Measurements from ENCODE around the gene LSS. TPM values are rescaled to one million over a fixed set of nuclear protein-coding genes. Genes with fewer than 3 reads are reported as not detected.

The LSS gene
- total RNA-seq, 2 donors from 2014 or later = 78.2 to 142 TPM

DNA sequence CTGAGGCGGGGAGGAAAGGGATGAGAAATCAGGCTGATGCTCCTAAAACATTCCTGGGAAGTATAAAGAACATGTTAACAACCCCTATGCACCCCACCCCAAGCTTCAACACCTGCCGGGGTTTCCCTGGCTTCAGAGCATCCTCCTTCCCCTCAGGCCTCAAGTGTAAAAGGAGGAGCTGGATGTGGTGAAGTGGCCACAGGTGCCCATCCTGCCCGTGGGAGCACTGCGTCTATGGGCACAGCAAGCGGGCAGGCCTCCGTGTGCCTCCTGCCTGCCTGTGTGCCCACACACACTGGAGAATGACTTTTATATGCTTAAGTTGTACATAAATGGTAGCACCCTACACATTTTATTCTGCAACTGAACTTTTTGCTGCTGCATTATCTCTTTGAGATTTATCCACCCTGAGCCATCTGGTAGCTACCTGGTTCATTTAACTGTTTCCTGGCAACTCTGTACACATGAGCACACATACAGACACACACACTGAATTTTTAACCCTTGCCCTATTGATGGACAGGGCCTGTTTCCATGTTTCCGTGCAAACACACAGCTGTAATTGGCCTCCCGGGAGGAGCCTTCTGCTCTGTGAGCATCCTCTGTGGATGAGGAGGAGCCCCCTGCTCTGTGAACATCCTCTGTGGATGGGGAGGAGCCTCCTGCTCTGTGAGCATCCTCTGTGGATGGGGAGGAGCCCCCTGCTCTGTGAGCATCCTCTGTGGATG, 59.8 kb downstream of the LSS start:
- intact Hi-C loops (cut with DNase I) = no loop called here
- TF ChIP-seq, protein P1, sequence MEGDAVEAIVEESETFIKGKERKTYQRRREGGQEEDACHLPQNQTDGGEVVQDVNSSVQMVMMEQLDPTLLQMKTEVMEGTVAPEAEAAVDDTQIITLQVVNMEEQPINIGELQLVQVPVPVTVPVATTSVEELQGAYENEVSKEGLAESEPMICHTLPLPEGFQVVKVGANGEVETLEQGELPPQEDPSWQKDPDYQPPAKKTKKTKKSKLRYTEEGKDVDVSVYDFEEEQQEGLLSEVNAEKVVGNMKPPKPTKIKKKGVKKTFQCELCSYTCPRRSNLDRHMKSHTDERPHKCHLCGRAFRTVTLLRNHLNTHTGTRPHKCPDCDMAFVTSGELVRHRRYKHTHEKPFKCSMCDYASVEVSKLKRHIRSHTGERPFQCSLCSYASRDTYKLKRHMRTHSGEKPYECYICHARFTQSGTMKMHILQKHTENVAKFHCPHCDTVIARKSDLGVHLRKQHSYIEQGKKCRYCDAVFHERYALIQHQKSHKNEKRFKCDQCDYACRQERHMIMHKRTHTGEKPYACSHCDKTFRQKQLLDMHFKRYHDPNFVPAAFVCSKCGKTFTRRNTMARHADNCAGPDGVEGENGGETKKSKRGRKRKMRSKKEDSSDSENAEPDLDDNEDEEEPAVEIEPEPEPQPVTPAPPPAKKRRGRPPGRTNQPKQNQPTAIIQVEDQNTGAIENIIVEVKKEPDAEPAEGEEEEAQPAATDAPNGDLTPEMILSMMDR (IDR thresholded peaks at IDR 0.05) = no peak
- H3K36me3 ChIP-seq = no peaks in the 10 kb centered on the region
- H3K4me1 ChIP-seq = no peaks in the 10 kb centered on the region
- no peaks in the 10 kb centered on the region for H3K27me3 ChIP-seq
- no peaks in the 10 kb centered on the region for H3K9me3 ChIP-seq
- H3K27ac ChIP-seq = no peak overlapping the region
- no peak overlapping the region for H3K4me3 ChIP-seq
- no peak overlapping the region for H3K9ac ChIP-seq (ENCODE audit: low read depth in 2 of 2, low read length in 2 of 2)
- peak; percentile 7 for DNase-seq

DNA sequence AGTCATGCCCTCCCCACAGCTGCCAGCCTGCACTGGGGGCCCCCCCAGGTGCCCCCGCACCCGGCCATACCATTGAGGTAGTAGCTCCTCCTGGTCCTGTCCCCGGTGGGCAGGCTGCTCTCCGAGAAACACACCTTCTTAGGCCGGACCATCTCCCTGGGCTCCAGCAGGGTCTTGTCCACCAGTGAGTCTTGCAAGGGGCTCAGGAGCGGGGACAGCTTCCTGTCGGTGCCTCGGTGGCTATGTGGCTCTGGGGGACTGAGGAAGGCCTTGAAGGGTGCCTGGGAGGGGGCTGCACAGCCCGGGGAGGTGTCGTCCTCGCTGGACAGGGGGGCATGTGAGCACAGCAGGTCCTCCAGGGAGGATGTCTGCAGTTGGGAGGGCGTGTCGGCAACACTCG, 60.3 kb downstream of the LSS start:
- Histone ChIP-seq H3K36me3 (no peaks in the 10 kb centered on the region), H3K9ac (ENCODE audit: low read depth in 2 of 2, low read length in 2 of 2) (no peak overlapping the region), H3K4me3 (no peak overlapping the region), H3K4me1 (no peaks in the 10 kb centered on the region), H3K27ac (no peak overlapping the region), H3K27me3 (no peaks in the 10 kb centered on the region), H3K9me3 (no peaks in the 10 kb centered on the region)
- intact Hi-C loops (cut with DNase I) = no loop called here
- DNase-seq = peak; percentile 7
- TF ChIP-seq, protein P1 (IDR thresholded peaks at IDR 0.05) = no peak

- Histone ChIP-seq H3K4me3 (no peak overlapping the region), H3K27me3 (no peaks in the 10 kb centered on the region), H3K9me3 (no peaks in the 10 kb centered on the region), H3K9ac (ENCODE audit: low read depth in 2 of 2, low read length in 2 of 2) (no peak overlapping the region), H3K27ac (no peak overlapping the region), H3K36me3 (no peaks in the 10 kb centered on the region), H3K4me1 (no peaks in the 10 kb centered on the region)
- TF ChIP-seq, protein P1 (IDR thresholded peaks at IDR 0.05) = no peak
- DNase-seq = no peak
- intact Hi-C loops (cut with DNase I) = no loop called here
These were observed 63.5 kb downstream of the LSS start for GRCh38 chr21:46165098-46165497.

GRCh38 chr21:46163380-46163779, 65.2 kb downstream of the LSS start:
- no peak for DNase-seq
- Histone ChIP-seq H3K9ac (ENCODE audit: low read depth in 2 of 2, low read length in 2 of 2) (no peak overlapping the region), H3K27ac (no peak overlapping the region)

GRCh38 chr21:46161633-46162592, 66.7 kb downstream of the LSS start:
- TF ChIP-seq, protein P1 (IDR thresholded peaks at IDR 0.05) = no peak
- Histone ChIP-seq H3K4me3 (no peak overlapping the region), H3K9me3 (no peaks in the 10 kb centered on the region), H3K36me3 (no peaks in the 10 kb centered on the region), H3K27me3 (no peaks in the 10 kb centered on the region), H3K9ac (ENCODE audit: low read depth in 2 of 2, low read length in 2 of 2) (no peak overlapping the region), H3K27ac (no peak overlapping the region), H3K4me1 (no peaks in the 10 kb centered on the region)
- intact Hi-C loops (cut with DNase I) = no loop called here
- DNase-seq = peak; percentile 12

More at GRCh38 chr21:46163380-46163779, 65.2 kb downstream of the LSS start:
- no peak overlapping the region for H3K4me3 ChIP-seq
- intact Hi-C loops (cut with DNase I) = no loop called here
- no peaks in the 10 kb centered on the region for H3K9me3 ChIP-seq
- H3K36me3 ChIP-seq = no peaks in the 10 kb centered on the region
- no peaks in the 10 kb centered on the region for H3K27me3 ChIP-seq
- H3K4me1 ChIP-seq = no peaks in the 10 kb centered on the region
- TF ChIP-seq, protein P1 (IDR thresholded peaks at IDR 0.05) = no peak

All from colonic mucosa (tissue), 4 donors.